Stimulated activated CD4-positive, alpha-beta T cell treated with anti-CD3 and anti-CD28 coated beads, Interleukin-1b, Interleukin-23, amount 100 ng/mL, for 4 hours (primary cell): ENCODE data around the gene SEMA5A.

Source experiments
- DNase-seq, 2 donors: peaks; one replicate each; pipeline ENCODE4 v3.0.0-alpha.2; 2020; ENCODE audit warnings: low read depth in 2 of 2

The SEMA5A gene

DNA sequence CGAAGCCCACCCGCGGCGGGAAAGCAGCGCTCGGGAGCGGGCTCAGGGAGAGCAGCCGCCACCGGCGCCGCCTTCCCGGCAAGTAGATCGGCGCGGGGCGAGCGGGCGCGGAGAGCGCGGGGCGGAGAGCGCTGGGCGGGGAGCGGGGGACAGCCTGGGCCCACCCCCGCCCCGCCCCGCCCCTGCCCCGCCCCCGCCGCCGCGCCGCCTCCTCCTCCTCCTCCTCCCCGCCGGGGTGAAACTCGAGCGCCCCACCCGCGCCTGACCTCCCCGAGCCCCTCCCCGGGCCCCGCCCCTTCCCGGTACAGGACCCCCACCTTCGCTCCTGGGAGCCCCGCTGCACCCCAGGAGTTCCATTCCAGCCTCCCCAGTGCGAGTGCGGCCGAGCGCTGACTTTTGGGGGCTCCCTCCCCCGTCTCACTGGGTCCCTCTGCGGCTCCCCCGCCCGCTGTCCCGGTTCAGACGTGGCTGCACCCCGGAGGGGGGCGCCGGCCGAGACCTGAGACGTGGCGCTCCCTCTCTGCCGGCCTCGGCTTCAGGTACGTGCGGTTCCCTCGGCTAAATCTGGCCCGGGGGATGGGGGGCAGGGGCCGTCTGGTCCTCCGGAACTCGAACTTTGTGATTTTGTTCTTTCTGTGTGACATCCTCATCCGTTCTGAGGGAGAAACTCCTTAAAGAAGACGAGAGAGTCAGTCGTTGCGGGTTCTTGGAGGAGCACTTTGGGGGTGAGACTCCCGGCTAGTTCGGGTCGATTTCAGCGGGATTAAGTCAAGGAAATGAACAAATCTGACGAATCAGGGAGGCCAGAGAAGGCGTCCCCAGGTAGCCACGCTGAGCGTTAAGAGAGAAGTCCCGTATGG is at the start of gene SEMA5A:
Gene SEMA5A, minus strand, starts transcription at position 84 of the 860 bp plus-strand sequence. CDS start 166,129 bp downstream, outside the sequence.
- peak in 1 of 2 donors; percentile 10 for DNase-seq

DNA sequence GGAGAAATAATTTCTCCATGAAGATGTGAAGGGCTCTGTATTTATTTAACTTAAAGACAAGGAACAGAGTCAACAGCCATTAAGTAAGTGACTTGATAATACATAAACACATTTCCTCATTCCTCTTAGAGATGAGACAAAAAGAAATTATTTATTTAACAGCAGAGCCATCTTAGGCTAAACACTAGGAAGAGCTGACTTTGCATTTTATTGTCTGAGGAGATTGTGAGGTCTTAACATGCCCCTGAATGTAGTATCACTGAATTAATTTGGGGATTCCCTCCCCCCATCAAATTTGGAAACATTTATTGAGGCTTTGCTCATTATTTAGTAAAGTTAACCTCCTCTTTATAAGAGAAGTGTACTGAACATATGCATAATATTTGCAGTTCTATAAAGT is 49.0 kb upstream of the SEMA5A start:
- no peak for DNase-seq

DNA sequence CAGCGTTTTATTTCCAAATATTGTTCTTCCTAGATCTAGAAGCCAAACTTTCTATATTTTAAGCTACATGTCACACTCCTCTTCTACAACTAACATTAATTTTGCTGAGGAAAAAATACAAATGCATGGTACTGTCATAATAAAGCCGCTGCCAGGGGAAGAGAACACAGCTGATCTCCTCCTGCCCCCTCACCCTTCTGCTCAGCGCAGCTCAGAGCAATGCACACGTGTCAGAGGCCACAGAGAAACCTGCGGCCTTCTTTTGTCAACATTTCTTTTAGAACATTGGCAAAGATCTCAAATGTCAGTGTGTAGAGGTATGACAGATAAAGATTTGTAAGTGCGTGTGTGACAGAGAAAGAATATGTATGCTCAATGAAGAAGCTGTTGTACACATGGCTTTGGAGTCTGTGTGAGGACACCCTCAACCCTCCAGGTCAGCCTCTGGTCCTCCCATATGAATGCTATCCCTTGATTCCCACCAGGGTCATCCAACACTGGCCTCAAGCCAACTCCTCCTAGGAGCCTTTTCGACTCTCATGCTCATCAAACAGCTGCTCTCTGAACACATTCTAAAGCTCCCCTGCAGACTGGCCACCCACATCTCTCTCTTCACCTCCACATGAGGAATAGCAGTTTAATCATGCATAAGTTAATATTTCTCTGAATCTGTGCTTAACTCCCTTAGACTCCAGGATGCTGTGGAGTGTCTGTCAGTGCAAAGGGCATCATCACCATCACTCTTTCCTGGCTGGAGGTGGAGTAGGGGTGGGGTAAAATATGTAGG is 43.4 kb upstream of the SEMA5A start:
- DNase-seq, result no peak

DNA sequence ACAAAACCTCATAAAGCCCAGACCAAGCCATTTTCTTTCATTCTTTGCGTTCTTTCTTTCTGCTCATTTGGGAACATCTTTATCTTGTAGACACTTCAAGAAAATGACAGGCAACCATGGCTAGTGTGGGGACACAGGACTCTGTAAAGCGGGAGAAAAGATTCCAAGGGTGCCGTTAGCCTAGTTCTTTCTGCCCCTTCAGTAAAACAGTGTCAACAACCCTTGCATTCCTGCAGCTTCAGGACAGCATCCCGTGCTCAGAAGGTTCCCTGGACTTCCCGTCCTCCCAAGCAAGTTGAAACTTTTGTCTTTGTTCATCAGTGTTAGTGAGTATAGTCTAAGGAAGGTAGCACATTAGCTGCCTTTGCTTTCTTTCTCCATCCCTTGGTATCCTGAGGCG is 42.4 kb upstream of the SEMA5A start:
- no peak for DNase-seq

GRCh38 chr5:9587135-9587534 is 41.3 kb upstream of the SEMA5A start:
- DNase-seq, result no peak

GRCh38 chr5:9582406-9582805 is 36.5 kb upstream of the SEMA5A start:
- DNase-seq, result no peak

DNA sequence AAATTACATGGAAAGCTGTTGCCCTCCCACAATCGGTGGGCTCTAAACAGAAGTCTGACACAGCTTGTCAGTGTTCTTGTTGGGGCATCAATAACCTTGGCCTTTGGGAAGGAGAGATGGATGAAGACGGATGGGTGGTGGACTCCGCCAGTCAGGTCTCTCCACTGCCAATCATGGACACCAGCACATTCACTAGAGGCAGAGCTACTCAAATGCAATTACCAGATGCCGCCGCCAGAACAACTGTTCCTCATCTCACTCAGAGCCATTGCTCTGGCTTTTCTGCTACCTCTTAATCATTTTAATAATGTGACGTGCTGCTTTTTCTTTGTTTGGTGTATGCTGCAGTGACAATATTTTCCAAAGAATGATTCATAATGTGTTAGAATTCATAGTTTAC is 27.9 kb upstream of the SEMA5A start:
- DNase-seq, result no peak

GRCh38 chr5:9572246-9572645 is 26.4 kb upstream of the SEMA5A start:
- no peak for DNase-seq

- no peak for DNase-seq
Observed at GRCh38 chr5:9570876-9571275, 25.0 kb upstream of the SEMA5A start.

DNA sequence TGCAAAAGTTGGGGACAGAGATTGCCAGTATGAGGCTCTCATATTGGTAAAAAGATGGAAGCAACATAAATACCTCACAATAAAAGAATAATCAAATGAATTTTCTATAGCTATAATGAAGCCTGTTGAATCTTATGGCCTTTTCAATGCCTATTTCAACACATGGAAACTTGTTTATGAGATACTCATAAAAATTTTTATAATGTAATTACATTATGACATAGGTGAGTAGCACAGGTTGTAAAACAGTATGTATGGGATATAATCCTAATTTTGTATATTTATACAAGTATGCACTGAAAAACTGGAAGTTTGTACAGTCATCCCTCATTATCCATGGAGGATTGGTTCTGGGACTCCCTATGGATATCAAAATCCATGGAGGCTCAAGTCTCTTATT is 21.2 kb upstream of the SEMA5A start:
- no peak for DNase-seq

GRCh38 chr5:9564752-9565151 is 18.9 kb upstream of the SEMA5A start:
- no peak for DNase-seq

- no peak for DNase-seq
Observed at GRCh38 chr5:9562141-9562540, 16.3 kb upstream of the SEMA5A start.

DNA sequence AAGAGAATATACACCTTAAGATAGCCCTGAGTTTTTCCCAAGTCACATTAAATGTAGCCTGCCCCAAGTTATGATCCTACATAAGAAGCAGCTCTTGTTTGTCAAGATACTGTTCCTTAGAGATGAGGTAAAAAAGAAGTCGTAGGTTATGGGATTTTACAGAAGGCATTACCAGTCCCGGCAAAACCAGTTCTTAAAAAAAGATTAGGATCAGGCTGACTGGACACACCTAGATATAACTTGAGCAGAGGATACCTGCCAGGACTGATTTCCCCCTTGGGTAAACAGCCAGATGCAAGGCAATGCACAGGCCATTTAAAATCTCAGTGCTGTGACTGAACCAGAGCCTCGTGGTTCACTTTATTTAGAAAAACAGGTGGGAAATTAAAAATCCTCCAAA is 14.1 kb upstream of the SEMA5A start:
- no peak for DNase-seq

DNA sequence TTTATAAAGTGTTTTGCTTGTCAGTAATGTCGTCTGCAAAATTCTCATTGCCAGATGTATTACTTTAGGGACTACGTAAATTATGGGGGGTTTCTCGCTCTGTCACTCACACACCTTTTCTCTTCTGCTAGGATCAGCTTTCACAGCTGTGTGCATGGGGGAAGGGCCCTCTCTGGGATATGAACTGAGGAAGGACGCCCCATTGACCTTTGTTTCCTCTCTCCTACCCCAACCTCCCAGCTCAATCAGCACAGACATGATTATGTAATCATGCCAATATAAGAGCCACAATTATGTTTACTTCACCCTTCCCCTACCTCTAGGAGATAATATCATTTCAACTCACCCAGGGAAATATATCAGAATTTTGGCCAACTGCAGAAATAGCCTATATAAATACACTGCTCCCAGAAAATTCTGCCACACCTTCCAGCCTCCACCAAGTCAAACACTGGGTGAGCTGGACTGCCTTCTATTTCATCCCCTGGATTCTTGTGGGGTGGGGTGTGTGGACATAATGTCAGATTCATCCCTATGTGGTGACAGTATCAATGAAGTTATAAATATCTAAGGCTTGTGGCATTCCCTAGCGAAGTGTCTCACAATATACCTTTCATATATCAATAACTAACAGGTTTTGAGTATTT is 12.6 kb upstream of the SEMA5A start:
- DNase-seq, result no peak

GRCh38 chr5:9557696-9558095 is 11.8 kb upstream of the SEMA5A start:
- no peak for DNase-seq

DNA sequence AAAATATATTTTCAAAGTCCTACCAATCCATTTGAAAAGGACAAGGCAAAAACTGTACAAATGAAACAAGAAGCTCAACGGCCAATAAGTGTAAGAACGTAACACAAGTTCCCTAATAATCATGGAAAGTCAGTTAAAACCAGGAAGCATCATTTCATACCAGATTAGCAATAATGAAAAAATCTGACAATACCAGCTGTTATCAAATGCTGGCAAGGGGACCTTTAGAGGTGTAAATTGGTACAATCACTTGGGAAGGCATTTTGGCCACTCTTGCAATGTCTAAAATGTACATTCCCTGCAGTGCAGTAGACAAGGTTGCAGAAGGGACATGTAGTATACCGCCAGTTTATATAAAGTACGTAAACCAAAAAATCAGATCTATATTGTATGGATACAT is 10.1 kb upstream of the SEMA5A start:
- no peak for DNase-seq

- DNase-seq, result no peak
Observed at GRCh38 chr5:9554122-9554521, 8.2 kb upstream of the SEMA5A start.

- no peak for DNase-seq
Observed at GRCh38 chr5:9553561-9553960, 7.7 kb upstream of the SEMA5A start.

GRCh38 chr5:9551567-9552537 is 6.0 kb upstream of the SEMA5A start:
- DNase-seq, result no peak

DNA sequence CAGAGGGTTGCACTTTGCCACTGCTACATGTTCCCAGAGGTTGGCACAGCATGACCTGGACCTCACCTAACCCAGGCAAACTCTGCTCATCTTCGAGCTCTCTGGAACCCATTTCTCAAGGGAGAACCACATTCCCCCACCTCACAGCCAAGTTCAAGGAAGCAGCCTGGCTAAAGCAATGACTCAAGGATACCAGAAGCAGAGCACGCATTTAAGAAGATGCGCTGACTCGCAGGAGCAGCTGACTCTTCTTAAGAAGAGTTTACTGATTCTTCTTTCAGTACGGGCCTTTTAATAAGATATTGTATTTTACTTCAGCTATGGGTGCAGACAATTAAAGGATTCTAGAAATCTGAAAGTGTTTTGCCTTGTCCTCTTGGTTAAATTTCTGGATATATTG is 4.1 kb upstream of the SEMA5A start:
- DNase-seq, result no peak
